HCT116 (cell line): ENCODE results near the gene HOXB3.

Source experiments
- CTCF ChIP-seq, 3 experiments: fragments of 200-600 bp in 1 of 3; sonication (generic) in 1 of 3; IDR thresholded peaks in 2 of 3; conservative IDR thresholded peaks in 1 of 3; 2 replicates each; pipeline ENCODE4 v1.5.1; 2012 to 2017; ENCODE audit warnings: low read depth in 2 of 3, low read length in 2 of 3, antibody characterized with exemption in 1 of 3, borderline replicate concordance in 1 of 3, control low read depth in 1 of 3, mild to moderate bottlenecking in 1 of 3, mixed read lengths in 1 of 3, mixed run types in 1 of 3, moderate library complexity in 1 of 3; ENCODE audit not compliant: insufficient read depth in 1 of 3
- POLR2A ChIP-seq: IDR thresholded peaks from 2 replicates; pipeline ENCODE4 v1.7.0; 2011; ENCODE audit warnings: borderline replicate concordance; ENCODE audit not compliant: insufficient read depth, insufficient read length; ENCODE audit errors: extremely low read depth
- POLR2AphosphoS5 ChIP-seq: IDR thresholded peaks from 2 replicates; pipeline ENCODE4 v1.6.1; 2011; ENCODE audit warnings: mild to moderate bottlenecking, low read depth, low read length, moderate library complexity
- SRF ChIP-seq: IDR thresholded peaks from 2 replicates; pipeline ENCODE4 v1.6.1; 2012; ENCODE audit warnings: low read depth
- YY1 ChIP-seq: IDR thresholded peaks from 2 replicates; pipeline ENCODE4 v1.6.1; 2011; ENCODE audit warnings: low read length, low read depth, moderate library complexity, mild to moderate bottlenecking; ENCODE audit not compliant: insufficient replicate concordance; ENCODE audit errors: extremely low read depth

- TF ChIP-seq POLR2A (no peak), CTCF (IDR thresholded peaks at IDR 0.05 in 2 of 3, conservative IDR thresholded peaks at IDR 0.05 in 1 of 3; ENCODE audit: borderline replicate concordance in 1 of 3, insufficient read depth in 1 of 3, low read depth in 2 of 3, low read length in 2 of 3) (no peak), POLR2AphosphoS5 (no peak), SRF (no peak), YY1 (no peak)
Measured at GRCh38 chr17:48570325-48571023, 19.6 kb downstream of the HOXB3 start.
